Measurements from ENCODE around the gene TAS2R8. TPM values are rescaled to one million over a fixed set of nuclear protein-coding genes. Genes with fewer than 3 reads are reported as not detected.

Gene TAS2R8
- total and polyA plus RNA-seq, 2 of the 8 experiments (the other 6 are each of a cell fraction or from before 2014, with no cell fraction given) = not detected

DNA sequence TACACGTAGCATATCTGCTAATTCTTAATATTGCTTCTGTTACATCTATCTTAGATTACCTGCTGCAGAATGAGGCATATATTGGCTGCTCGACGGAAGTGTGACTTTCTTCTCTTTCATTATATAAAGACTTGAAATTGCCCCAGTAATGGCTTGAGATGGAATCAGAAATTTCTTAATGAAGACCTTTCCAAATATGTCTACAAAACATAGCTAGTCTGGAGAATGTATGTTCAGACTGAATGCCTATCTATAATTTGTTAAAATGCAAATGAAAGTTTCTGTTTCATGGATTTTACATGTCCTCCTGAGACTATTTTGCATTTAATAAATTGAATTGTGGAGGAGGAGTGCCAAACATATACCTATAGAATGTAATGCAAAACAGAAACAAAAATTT, 19.2 kb upstream of the TAS2R8 start, which contains the start of gene TAS2R10:
TAS2R10 (minus strand) TSS at position 101 of the 400 bp plus-strand sequence; CDS start at position 12, 89 bp downstream.
- no peak within 1 kb of the TSS for H2AFZ ChIP-seq (ENCODE audit: low read length)

More for the DNA sequence above, 19.2 kb upstream of the TAS2R8 start, which contains the start of gene TAS2R10:
- Histone ChIP-seq H4K91ac (replicated peaks; ENCODE audit: insufficient read length, low read length) (no peak within 1 kb of the TSS), H3K79me1 (ENCODE audit: low read depth, low read length) (no peaks in the 10 kb centered on the region), H3K9me3 (ENCODE audit: insufficient read depth in 2 of 2, low read depth in 1 of 2, low read length in 1 of 2) (no peaks in the 10 kb centered on the region), H3K56ac (replicated peaks; ENCODE audit: insufficient read length, low read depth, low read length) (no peak within 1 kb of the TSS), H2BK20ac (ENCODE audit: low read length) (no peak within 1 kb of the TSS), H3K79me2 (ENCODE audit: control insufficient read depth in 1 of 2, insufficient read depth in 2 of 2, low read length in 2 of 2) (no peaks in the 10 kb centered on the region), H4K5ac (ENCODE audit: insufficient read length, low read depth, low read length) (no peak within 1 kb of the TSS), H3K23ac (ENCODE audit: insufficient read length) (no peak within 1 kb of the TSS), H3K14ac (ENCODE audit: insufficient read length) (no peak within 1 kb of the TSS), H2BK12ac (ENCODE audit: low read depth, low read length) (no peak within 1 kb of the TSS), H3K4me2 (ENCODE audit: insufficient read depth in 1 of 2, low read depth in 2 of 2, low read length in 2 of 2) (no peak within 1 kb of the TSS), H3K18ac (ENCODE audit: extremely low read depth, low read length) (no peak within 1 kb of the TSS), H3K4ac (replicated peaks; ENCODE audit: insufficient read length, low read depth, low read length) (no peak within 1 kb of the TSS), H3K23me2 (ENCODE audit: low read depth, low read length) (no peaks in the 10 kb centered on the region), H3K4me3 (ENCODE audit: extremely low read depth in 1 of 4, insufficient read depth in 2 of 4, low read depth in 3 of 4, low read length in 4 of 4) (no peak within 1 kb of the TSS), H3K36me3 (ENCODE audit: control insufficient read depth in 2 of 4, insufficient read depth in 4 of 4, low read length in 3 of 4) (no peaks in the 10 kb centered on the region), H3K9ac (replicated peaks in 1 of 4; ENCODE audit: extremely low read depth in 1 of 4, low read depth in 3 of 4, low read length in 3 of 4) (no peak within 1 kb of the TSS), H3K27ac (ENCODE audit: low read depth, low read length) (no peak within 1 kb of the TSS), H4K8ac (ENCODE audit: extremely low read depth, insufficient read depth, low read length) (no peak within 1 kb of the TSS), H3K4me1 (replicated peaks in 1 of 4; ENCODE audit: control insufficient read depth in 3 of 4, insufficient read depth in 4 of 4, low read length in 3 of 4) (no peaks in the 10 kb centered on the region), H3K27me3 (replicated peaks in 1 of 4; ENCODE audit: control insufficient read depth in 3 of 4, extremely low read depth in 1 of 4, insufficient read depth in 3 of 4, low read length in 3 of 4) (no peaks in the 10 kb centered on the region), H2BK5ac (ENCODE audit: low read depth, low read length) (no peak within 1 kb of the TSS), H4K20me1 (replicated peaks in 1 of 2; ENCODE audit: control insufficient read depth in 1 of 2, insufficient read depth in 2 of 2, low read length in 2 of 2) (no peaks in the 10 kb centered on the region), H2AK5ac (ENCODE audit: low read depth, low read length) (no peak within 1 kb of the TSS), H2BK15ac (ENCODE audit: low read length) (no peak within 1 kb of the TSS), H2BK120ac (replicated peaks; ENCODE audit: low read depth, low read length) (no peak within 1 kb of the TSS)
- no peak for DNase-seq (ENCODE audit: low read depth in 1 of 2, low spot score in 2 of 2)
- FAIRE-seq = no peak
- WGBS, 2 experiments (ENCODE audit: extremely low coverage in 1 of 2, insufficient coverage in 1 of 2, insufficient read length in 1 of 2, insufficient replicate concordance in 2 of 2, low coverage in 1 of 2, low lambda C conversion rate in 2 of 2, missing lambda C conversion rate in 1 of 2) = 89% methylated on average over 3 of the region's 3 CpGs; no CpG with 5 or more reads in 1 of the 2 experiments
- CTCF ChIA-PET (ENCODE audit: partially characterized antibody) = no interaction called here
- POLR2A ChIA-PET (ENCODE audit: partially characterized antibody) = no interaction called here
- TF ChIP-seq, protein P1, sequence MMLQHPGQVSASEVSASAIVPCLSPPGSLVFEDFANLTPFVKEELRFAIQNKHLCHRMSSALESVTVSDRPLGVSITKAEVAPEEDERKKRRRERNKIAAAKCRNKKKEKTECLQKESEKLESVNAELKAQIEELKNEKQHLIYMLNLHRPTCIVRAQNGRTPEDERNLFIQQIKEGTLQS (IDR thresholded peaks at IDR 0.05; ENCODE audit: insufficient read depth, low read depth, low read length) = no peak
- no peak for TF ChIP-seq RBBP5 (IDR thresholded peaks at IDR 0.05; ENCODE audit: borderline replicate concordance, low read depth, low read length)

All from H1 (cell line).